Thyroid gland (tissue), 4 donors: ENCODE measurements around the gene TMEM207.

Experiments used
- POLR2A ChIP-seq, 2 donors: fragments of 450-650 bp; IDR thresholded peaks; one replicate each; pipeline ENCODE4 v1.6.1; 2017; ENCODE audit warnings: antibody characterized with exemption in 2 of 2, mild to moderate bottlenecking in 2 of 2, moderate library complexity in 1 of 2
- TF ChIP-seq, protein P1 (sequence below), 6 experiments: fragments of 200-600 bp in 3 of 6; fragments of 450-650 bp in 3 of 6; sonication (generic) in 3 of 6; IDR thresholded peaks; one replicate each; pipeline ENCODE4 v1.5.1; 2016 to 2019; ENCODE audit warnings: antibody characterized with exemption in 6 of 6, mild to moderate bottlenecking in 2 of 6, inconsistent platforms in 1 of 6, moderate library complexity in 1 of 6

- TF ChIP-seq, protein P1, sequence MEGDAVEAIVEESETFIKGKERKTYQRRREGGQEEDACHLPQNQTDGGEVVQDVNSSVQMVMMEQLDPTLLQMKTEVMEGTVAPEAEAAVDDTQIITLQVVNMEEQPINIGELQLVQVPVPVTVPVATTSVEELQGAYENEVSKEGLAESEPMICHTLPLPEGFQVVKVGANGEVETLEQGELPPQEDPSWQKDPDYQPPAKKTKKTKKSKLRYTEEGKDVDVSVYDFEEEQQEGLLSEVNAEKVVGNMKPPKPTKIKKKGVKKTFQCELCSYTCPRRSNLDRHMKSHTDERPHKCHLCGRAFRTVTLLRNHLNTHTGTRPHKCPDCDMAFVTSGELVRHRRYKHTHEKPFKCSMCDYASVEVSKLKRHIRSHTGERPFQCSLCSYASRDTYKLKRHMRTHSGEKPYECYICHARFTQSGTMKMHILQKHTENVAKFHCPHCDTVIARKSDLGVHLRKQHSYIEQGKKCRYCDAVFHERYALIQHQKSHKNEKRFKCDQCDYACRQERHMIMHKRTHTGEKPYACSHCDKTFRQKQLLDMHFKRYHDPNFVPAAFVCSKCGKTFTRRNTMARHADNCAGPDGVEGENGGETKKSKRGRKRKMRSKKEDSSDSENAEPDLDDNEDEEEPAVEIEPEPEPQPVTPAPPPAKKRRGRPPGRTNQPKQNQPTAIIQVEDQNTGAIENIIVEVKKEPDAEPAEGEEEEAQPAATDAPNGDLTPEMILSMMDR (IDR thresholded peaks at IDR 0.05), result no peak
- no peak for TF ChIP-seq POLR2A (IDR thresholded peaks at IDR 0.05)
These were observed 48.1 kb upstream of the TMEM207 start for GRCh38 chr3:190497811-190498210.
